ENCODE measurements around the gene CD63.
A peak's percentile ranks its signal among the peaks of the same experiment; 100 is the strongest.

CD63 gene

GRCh38 chr12:55717011-55718007 is 11.5 kb downstream of the CD63 start:
- no peak for TF ChIP-seq CTCF (IDR thresholded peaks at IDR 0.05; ENCODE audit: poor library complexity, severe bottlenecking)
- Histone ChIP-seq H3K9me3 (ENCODE audit: severe bottlenecking) (no peaks in the 10 kb centered on the region), H3K36me3 (ENCODE audit: low read depth) (no peaks in the 10 kb centered on the region), H3K27me3 (ENCODE audit: insufficient read depth, poor library complexity, severe bottlenecking) (no peaks in the 10 kb centered on the region), H3K4me3 (ENCODE audit: severe bottlenecking) (peak overlapping the region; percentile 59), H3K4me1 (ENCODE audit: insufficient read depth, poor library complexity, severe bottlenecking) (peaks cover 25% of the 10 kb centered on the region), H3K27ac (ENCODE audit: poor library complexity, severe bottlenecking) (peak overlapping the region; percentile 85)
- ATAC-seq (ENCODE audit: low read depth), result peak; percentile 49
- no peak for DNase-seq (ENCODE audit: low spot score)

DNA sequence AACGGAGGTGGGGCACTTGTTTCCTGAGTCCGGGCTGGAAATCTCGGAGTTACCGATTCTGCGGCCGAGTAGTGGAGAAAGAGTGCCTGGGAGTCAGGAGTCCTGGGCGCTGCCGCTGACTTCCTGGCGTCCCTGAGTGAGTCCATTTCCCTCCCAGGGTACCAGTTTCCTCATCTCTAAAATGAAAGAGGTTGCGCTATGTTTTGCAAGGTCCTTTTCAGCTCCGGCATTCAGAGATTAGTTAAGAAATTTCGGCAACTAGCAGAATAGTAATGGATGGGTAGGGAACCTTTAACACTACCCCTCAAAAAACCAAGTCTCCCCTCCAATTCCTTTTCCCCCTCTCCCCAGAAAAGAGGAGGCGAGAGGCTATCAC is 12.2 kb downstream of the CD63 start:
- TF ChIP-seq CTCF (IDR thresholded peaks at IDR 0.05; ENCODE audit: poor library complexity, severe bottlenecking), result no peak
- no peak for DNase-seq (ENCODE audit: low spot score)
- Histone ChIP-seq H3K4me3 (ENCODE audit: severe bottlenecking) (peak overlapping the region; percentile 59), H3K27ac (ENCODE audit: poor library complexity, severe bottlenecking) (peak overlapping the region; percentile 85), H3K27me3 (ENCODE audit: insufficient read depth, poor library complexity, severe bottlenecking) (no peaks in the 10 kb centered on the region), H3K4me1 (ENCODE audit: insufficient read depth, poor library complexity, severe bottlenecking) (peaks cover 25% of the 10 kb centered on the region), H3K9me3 (ENCODE audit: severe bottlenecking) (no peaks in the 10 kb centered on the region), H3K36me3 (ENCODE audit: low read depth) (no peaks in the 10 kb centered on the region)
- peak; percentile 9 for ATAC-seq (ENCODE audit: low read depth)

- DNase-seq (ENCODE audit: low spot score), result peak; percentile 96
- Histone ChIP-seq H3K4me1 (ENCODE audit: insufficient read depth, poor library complexity, severe bottlenecking) (peaks cover 25% of the 10 kb centered on the region), H3K4me3 (ENCODE audit: severe bottlenecking) (peak within 1 kb of the TSS; percentile 59), H3K9me3 (ENCODE audit: severe bottlenecking) (no peaks in the 10 kb centered on the region), H3K27ac (ENCODE audit: poor library complexity, severe bottlenecking) (peak within 1 kb of the TSS; percentile 85), H3K27me3 (ENCODE audit: insufficient read depth, poor library complexity, severe bottlenecking) (no peaks in the 10 kb centered on the region), H3K36me3 (ENCODE audit: low read depth) (no peaks in the 10 kb centered on the region)
- ATAC-seq (ENCODE audit: low read depth), result peak; percentile 70
- TF ChIP-seq CTCF (IDR thresholded peaks at IDR 0.05; ENCODE audit: poor library complexity, severe bottlenecking), result no peak
Measured at GRCh38 chr12:55715833-55716581, 12.8 kb downstream of the CD63 start, which contains the start of gene BLOC1S1. Gene BLOC1S1 (plus strand): TSS chr12:55716046. CDS start chr12:55716052, 6 bp downstream.

- DNase-seq (ENCODE audit: low spot score), result no peak
- Histone ChIP-seq H3K4me3 (ENCODE audit: severe bottlenecking) (peak overlapping the region; percentile 59), H3K9me3 (ENCODE audit: severe bottlenecking) (no peaks in the 10 kb centered on the region), H3K27me3 (ENCODE audit: insufficient read depth, poor library complexity, severe bottlenecking) (no peaks in the 10 kb centered on the region), H3K4me1 (ENCODE audit: insufficient read depth, poor library complexity, severe bottlenecking) (peaks cover 25% of the 10 kb centered on the region), H3K27ac (ENCODE audit: poor library complexity, severe bottlenecking) (peak overlapping the region; percentile 85), H3K36me3 (ENCODE audit: low read depth) (no peaks in the 10 kb centered on the region)
- no peak for ATAC-seq (ENCODE audit: low read depth)
- TF ChIP-seq CTCF (IDR thresholded peaks at IDR 0.05; ENCODE audit: poor library complexity, severe bottlenecking), result no peak
Measured at GRCh38 chr12:55715169-55715764, 13.5 kb downstream of the CD63 start.

All from RWPE2 (cell line).